ENCODE measurements around the gene DNAH17.

The DNAH17 gene

DNA sequence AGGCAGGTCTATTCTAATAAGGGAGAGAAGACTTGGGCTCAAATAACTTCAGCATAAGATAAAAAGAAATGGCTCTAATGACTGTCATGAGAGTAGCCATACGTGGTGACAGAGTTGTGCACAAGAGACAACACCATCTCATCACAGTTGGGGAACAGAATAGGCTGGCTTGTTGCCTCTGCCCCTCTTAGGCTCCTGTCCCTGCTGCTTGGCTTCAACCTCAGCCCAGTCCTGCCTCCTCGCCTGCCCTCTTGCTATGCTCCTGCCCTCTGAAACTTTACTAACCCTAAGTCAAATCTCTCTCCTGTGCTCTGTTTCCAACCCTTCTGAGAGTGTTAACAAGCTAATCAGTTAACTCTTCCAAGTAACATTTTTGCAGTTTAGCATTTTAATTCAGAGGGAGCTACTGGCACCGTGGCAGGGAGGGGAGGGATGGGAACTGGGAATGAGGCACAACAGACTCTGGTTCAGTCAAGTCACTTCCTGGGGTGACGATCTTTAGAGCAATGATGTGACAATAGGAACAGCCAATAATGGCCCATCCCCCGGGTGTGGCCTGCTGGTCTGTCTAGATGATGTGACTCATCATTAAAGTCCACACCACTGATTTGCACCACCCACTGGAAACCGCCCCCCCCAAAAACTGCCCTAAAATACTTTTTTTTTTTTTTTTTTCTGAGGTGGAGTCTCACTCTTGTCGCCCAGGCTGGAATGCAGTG lies 35.5 kb downstream of the DNAH17 start:
- ChIA-PET POLR2A (no interaction called here), CTCF (no interaction called here)
- Histone ChIP-seq H3K36me3 (ENCODE audit: control insufficient read depth in 2 of 2, insufficient read depth in 1 of 2, low read length in 2 of 2) (no peaks in the 10 kb centered on the region), H3K27ac (ENCODE audit: extremely low read depth, low read depth, low read length) (no peak overlapping the region), H3K4me3 (ENCODE audit: low read depth, low read length) (no peak overlapping the region), H3K4me1 (ENCODE audit: control insufficient read depth, insufficient read depth, low read length) (no peaks in the 10 kb centered on the region), H3K9me3 (ENCODE audit: control insufficient read depth, insufficient read depth, low read depth, low read length) (no peaks in the 10 kb centered on the region)
- TF ChIP-seq KLF1 (tag by site-specific recombination; IDR thresholded peaks at IDR 0.05) (peak; percentile 61), SP2 (tag by site-specific recombination; IDR thresholded peaks at IDR 0.05) (0 out of 2 replicates have a peak, but pooled peaks have one; percentile 4), ZNF600 (tag by site-specific recombination; IDR thresholded peaks at IDR 0.05) (0 out of 2 replicates have a peak, but pooled peaks have one; percentile 39), ZNF366 (tag by site-specific recombination; conservative IDR thresholded peaks at IDR 0.05) (peak; percentile 8; the same call in 1 of the 2 replicates), ZNF571 (tag by site-specific recombination; IDR thresholded peaks at IDR 0.05) (no peak)

DNA sequence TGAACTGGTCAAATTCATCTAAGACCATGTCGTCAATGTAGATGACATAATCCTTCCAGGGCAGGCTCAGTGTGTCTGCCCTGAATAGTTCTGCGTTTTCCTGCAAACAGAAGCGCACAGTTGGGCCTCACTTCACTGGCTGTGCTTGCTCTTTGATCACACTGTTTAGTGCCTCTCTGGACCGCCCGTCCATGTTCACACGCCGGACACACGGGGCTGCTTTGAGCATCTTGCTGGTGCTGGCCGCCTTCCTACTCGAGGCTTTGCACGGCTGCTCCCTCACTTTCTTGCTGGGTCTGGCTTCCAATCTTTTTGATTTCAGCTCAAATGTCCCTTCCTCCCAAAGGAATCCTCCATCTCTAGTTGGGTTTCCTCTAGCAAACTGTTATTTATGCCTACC lies 37.4 kb downstream of the DNAH17 start:
- no peaks in the 10 kb centered on the region for H3K9me3 ChIP-seq (ENCODE audit: control insufficient read depth, insufficient read depth, low read depth, low read length)
- ChIA-PET POLR2A (no interaction called here), CTCF (no interaction called here)
- TF ChIP-seq ZNF473 (tag by site-specific recombination; IDR thresholded peaks at IDR 0.05) (no peak), ZNF623 (tag by site-specific recombination; IDR thresholded peaks at IDR 0.05) (no peak), ZNF549 (tag by site-specific recombination; IDR thresholded peaks at IDR 0.05) (no peak), ZBTB21 (tag by site-specific recombination; IDR thresholded peaks at IDR 0.05) (no peak), EGR2 (tag by site-specific recombination; IDR thresholded peaks at IDR 0.05; ENCODE audit: low read depth) (no peak), ZNF791 (tag by site-specific recombination; IDR thresholded peaks at IDR 0.05) (no peak), SALL2 (tag by site-specific recombination; IDR thresholded peaks at IDR 0.05; ENCODE audit: borderline replicate concordance) (no peak), ZNF211 (tag by site-specific recombination; IDR thresholded peaks at IDR 0.05; ENCODE audit: low read depth) (no peak), KLF9 (tag by site-specific recombination; IDR thresholded peaks at IDR 0.05; ENCODE audit: low read depth) (no peak), ZNF157 (tag by site-specific recombination; IDR thresholded peaks at IDR 0.05) (no peak), ZNF112 (tag by site-specific recombination; IDR thresholded peaks at IDR 0.05) (no peak), SCRT2 (tag by site-specific recombination; IDR thresholded peaks at IDR 0.05) (no peak), ZFP37 (tag by site-specific recombination; IDR thresholded peaks at IDR 0.05) (no peak), ZNF530 (tag by site-specific recombination; IDR thresholded peaks at IDR 0.05; ENCODE audit: low read depth) (no peak), ZNF654 (tag by site-specific recombination; IDR thresholded peaks at IDR 0.05; ENCODE audit: low read depth) (no peak), FEZF1 (tag by site-specific recombination; IDR thresholded peaks at IDR 0.05) (no peak)
- TF ChIP-seq, protein P1, sequence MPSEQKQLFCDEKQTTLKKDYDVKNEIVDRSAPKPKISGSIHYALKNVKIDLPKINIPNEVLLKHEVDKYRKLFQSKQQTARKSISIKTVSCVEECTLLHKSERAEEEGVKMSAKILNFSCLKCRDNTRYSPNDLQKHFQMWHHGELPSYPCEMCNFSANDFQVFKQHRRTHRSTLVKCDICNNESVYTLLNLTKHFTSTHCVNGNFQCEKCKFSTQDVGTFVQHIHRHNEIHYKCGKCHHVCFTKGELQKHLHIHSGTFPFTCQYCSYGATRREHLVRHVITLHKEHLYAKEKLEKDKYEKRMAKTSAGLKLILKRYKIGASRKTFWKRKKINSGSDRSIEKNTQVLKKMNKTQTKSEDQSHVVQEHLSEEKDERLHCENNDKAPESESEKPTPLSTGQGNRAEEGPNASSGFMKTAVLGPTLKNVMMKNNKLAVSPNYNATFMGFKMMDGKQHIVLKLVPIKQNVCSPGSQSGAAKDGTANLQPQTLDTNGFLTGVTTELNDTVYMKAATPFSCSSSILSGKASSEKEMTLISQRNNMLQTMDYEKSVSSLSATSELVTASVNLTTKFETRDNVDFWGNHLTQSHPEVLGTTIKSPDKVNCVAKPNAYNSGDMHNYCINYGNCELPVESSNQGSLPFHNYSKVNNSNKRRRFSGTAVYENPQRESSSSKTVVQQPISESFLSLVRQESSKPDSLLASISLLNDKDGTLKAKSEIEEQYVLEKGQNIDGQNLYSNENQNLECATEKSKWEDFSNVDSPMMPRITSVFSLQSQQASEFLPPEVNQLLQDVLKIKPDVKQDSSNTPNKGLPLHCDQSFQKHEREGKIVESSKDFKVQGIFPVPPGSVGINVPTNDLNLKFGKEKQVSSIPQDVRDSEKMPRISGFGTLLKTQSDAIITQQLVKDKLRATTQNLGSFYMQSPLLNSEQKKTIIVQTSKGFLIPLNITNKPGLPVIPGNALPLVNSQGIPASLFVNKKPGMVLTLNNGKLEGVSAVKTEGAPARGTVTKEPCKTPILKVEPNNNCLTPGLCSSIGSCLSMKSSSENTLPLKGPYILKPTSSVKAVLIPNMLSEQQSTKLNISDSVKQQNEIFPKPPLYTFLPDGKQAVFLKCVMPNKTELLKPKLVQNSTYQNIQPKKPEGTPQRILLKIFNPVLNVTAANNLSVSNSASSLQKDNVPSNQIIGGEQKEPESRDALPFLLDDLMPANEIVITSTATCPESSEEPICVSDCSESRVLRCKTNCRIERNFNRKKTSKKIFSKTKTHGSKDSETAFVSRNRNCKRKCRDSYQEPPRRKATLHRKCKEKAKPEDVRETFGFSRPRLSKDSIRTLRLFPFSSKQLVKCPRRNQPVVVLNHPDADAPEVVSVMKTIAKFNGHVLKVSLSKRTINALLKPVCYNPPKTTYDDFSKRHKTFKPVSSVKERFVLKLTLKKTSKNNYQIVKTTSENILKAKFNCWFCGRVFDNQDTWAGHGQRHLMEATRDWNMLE (tag by site-specific recombination; conservative IDR thresholded peaks at IDR 0.05; ENCODE audit: low read depth): no peak
- TF ChIP-seq, protein P2, sequence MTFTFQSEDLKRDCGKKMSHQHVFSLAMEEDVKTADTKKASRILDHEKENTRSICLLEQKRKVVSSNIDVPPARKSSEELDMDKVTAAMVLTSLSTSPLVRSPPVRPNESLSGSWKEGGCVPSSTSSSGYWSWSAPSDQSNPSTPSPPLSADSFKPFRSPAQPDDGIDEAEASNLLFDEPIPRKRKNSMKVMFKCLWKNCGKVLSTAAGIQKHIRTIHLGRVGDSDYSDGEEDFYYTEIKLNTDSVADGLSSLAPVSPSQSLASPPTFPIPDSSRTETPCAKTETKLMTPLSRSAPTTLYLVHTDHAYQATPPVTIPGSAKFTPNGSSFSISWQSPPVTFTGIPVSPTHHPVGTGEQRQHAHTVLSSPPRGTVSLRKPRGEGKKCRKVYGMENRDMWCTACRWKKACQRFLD (tag by site-specific recombination; IDR thresholded peaks at IDR 0.05): no peak
- peaks cover 10% of the 10 kb centered on the region for H3K4me1 ChIP-seq (ENCODE audit: control insufficient read depth, insufficient read depth, low read length)
- H3K27ac ChIP-seq (ENCODE audit: extremely low read depth, low read depth, low read length): no peak overlapping the region
- no peaks in the 10 kb centered on the region for H3K36me3 ChIP-seq (ENCODE audit: control insufficient read depth in 2 of 2, insufficient read depth in 1 of 2, low read length in 2 of 2)
- no peak overlapping the region for H3K4me3 ChIP-seq (ENCODE audit: low read depth, low read length)

All from HEK293 (cell line).